BJ (cell line): ENCODE results near the gene CASQ2. TPM values are rescaled to one million over a fixed set of nuclear protein-coding genes. Genes with fewer than 3 reads are reported as not detected.
A peak's percentile ranks its signal among the peaks of the same experiment; 100 is the strongest.

Experiments
- CTCF ChIA-PET: fragments of 350-600 bp; formaldehyde crosslinking; extraction: SDS; loops from one replicate; lab custom pipeline; 2021; ENCODE audit warnings: antibody characterized with exemption, inconsistent platforms; lab: Yijun Ruan, JAX
- POLR2A ChIA-PET: fragments of 300-600 bp; sonication (Branson Sonifier 250); formaldehyde crosslinking; extraction: SDS; loops from one replicate; lab custom pipeline; 2021; ENCODE audit warnings: antibody characterized with exemption; lab: Charles Lee
- DNase-seq: peaks from one replicate; pipeline ENCODE4 v3.0.0-alpha.2; 2011; ENCODE audit warnings: low read depth
- H3K27me3 ChIP-seq: 2 replicates; pipeline ENCODE4 v1.6.0; 2011; ENCODE audit warnings: low read length; ENCODE audit not compliant: control insufficient read depth, insufficient read depth
- H3K36me3 ChIP-seq: 2 replicates; pipeline ENCODE4 v1.5.1; 2011; ENCODE audit warnings: low read length; ENCODE audit not compliant: control insufficient read depth, insufficient read depth
- H3K4me3 ChIP-seq: 2 replicates; pipeline ENCODE4 v1.5.1; 2011; ENCODE audit warnings: low read depth, mild to moderate bottlenecking, control low read depth, low read length
- CTCF ChIP-seq: IDR thresholded peaks from 2 replicates; pipeline ENCODE4 v1.5.1; 2011; ENCODE audit warnings: low read depth, mild to moderate bottlenecking, control low read depth, inconsistent platforms, low read length, moderate library complexity; ENCODE audit not compliant: insufficient read depth
- polyA plus RNA-seq: library from polyadenylated mRNA; depleted of rRNA; stranded (reverse); fragments of >200 nt; gene quantifications from 2 replicates; pipeline ENCODE4 v1.2.3, GENCODE V29; 2011

CASQ2 gene
- polyA plus RNA-seq, 1 experiment, result not detected

- H3K4me3 ChIP-seq, result no peak overlapping the region
- ChIA-PET POLR2A (no interaction called here), CTCF (interaction anchor here (0.8 to 2.3 kb wide), 5 partner anchors 20 to 688 kb away, joined by 3 to 12 read pairs (median 4); no protein-coding TSS in a partner anchor)
- no peaks in the 10 kb centered on the region for H3K36me3 ChIP-seq
- peaks cover 4% of the 10 kb centered on the region for H3K27me3 ChIP-seq
- no peak for DNase-seq
- no peak for TF ChIP-seq CTCF
These were observed 42.1 kb upstream of the CASQ2 start for GRCh38 chr1:115810609-115811008.

GRCh38 chr1:115809847-115810246 is 41.3 kb upstream of the CASQ2 start:
- no peaks in the 10 kb centered on the region for H3K36me3 ChIP-seq
- peaks cover 4% of the 10 kb centered on the region for H3K27me3 ChIP-seq
- DNase-seq, result no peak
- no peak overlapping the region for H3K4me3 ChIP-seq
- CTCF ChIA-PET, result interaction anchor here (0.6 to 3.1 kb wide), 3 partner anchors 172 to 689 kb away, joined by 3 to 35 read pairs (median 5); no protein-coding TSS in a partner anchor
- TF ChIP-seq CTCF, result no peak
- POLR2A ChIA-PET, result no interaction called here

- no peaks in the 10 kb centered on the region for H3K36me3 ChIP-seq
- ChIA-PET POLR2A (no interaction called here), CTCF (interaction anchor here (0.7 to 3.1 kb wide), 4 partner anchors 121 to 690 kb away, joined by 3 to 35 read pairs (median 4); no protein-coding TSS in a partner anchor)
- DNase-seq, result no peak
- H3K27me3 ChIP-seq, result peaks cover 2% of the 10 kb centered on the region
- no peak for TF ChIP-seq CTCF
- H3K4me3 ChIP-seq, result no peak overlapping the region
These were observed 40.6 kb upstream of the CASQ2 start for GRCh38 chr1:115809076-115809475.

- POLR2A ChIA-PET, result no interaction called here
- H3K4me3 ChIP-seq, result no peak overlapping the region
- no peaks in the 10 kb centered on the region; the same call in none of the 2 replicates for H3K27me3 ChIP-seq
- DNase-seq, result peak; percentile 18
- H3K36me3 ChIP-seq, result no peaks in the 10 kb centered on the region
- CTCF ChIA-PET, result interaction anchor here (0.6 to 3.1 kb wide), 13 partner anchors 8 to 213 kb away, joined by 3 to 35 read pairs (median 4); no protein-coding TSS in a partner anchor
- peak; percentile 79 for TF ChIP-seq CTCF
These were observed 39.2 kb upstream of the CASQ2 start for GRCh38 chr1:115807723-115808122.

- Histone ChIP-seq H3K4me3 (no peak overlapping the region), H3K36me3 (no peaks in the 10 kb centered on the region), H3K27me3 (no peaks in the 10 kb centered on the region; the same call in none of the 2 replicates)
- no peak for DNase-seq
- no peak for TF ChIP-seq CTCF
- ChIA-PET POLR2A (no interaction called here), CTCF (interaction anchor here (6.5 kb wide), 1 partner anchor 176 kb away, joined by 39 read pairs; no protein-coding TSS in a partner anchor)
These were observed 37.1 kb upstream of the CASQ2 start for GRCh38 chr1:115805597-115805996.
